GM19099 (cell line): Measurements from ENCODE around the gene ECHDC3.

Source experiments
- POLR2A ChIP-seq: IDR thresholded peaks from 3 replicates; pipeline ENCODE4 v1.6.1; 2011; ENCODE audit warnings: low read depth; ENCODE audit not compliant: insufficient read length; ENCODE audit errors: extremely low read depth

ECHDC3 gene, protein sequence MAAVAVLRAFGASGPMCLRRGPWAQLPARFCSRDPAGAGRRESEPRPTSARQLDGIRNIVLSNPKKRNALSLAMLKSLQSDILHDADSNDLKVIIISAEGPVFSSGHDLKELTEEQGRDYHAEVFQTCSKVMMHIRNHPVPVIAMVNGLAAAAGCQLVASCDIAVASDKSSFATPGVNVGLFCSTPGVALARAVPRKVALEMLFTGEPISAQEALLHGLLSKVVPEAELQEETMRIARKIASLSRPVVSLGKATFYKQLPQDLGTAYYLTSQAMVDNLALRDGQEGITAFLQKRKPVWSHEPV

DNA sequence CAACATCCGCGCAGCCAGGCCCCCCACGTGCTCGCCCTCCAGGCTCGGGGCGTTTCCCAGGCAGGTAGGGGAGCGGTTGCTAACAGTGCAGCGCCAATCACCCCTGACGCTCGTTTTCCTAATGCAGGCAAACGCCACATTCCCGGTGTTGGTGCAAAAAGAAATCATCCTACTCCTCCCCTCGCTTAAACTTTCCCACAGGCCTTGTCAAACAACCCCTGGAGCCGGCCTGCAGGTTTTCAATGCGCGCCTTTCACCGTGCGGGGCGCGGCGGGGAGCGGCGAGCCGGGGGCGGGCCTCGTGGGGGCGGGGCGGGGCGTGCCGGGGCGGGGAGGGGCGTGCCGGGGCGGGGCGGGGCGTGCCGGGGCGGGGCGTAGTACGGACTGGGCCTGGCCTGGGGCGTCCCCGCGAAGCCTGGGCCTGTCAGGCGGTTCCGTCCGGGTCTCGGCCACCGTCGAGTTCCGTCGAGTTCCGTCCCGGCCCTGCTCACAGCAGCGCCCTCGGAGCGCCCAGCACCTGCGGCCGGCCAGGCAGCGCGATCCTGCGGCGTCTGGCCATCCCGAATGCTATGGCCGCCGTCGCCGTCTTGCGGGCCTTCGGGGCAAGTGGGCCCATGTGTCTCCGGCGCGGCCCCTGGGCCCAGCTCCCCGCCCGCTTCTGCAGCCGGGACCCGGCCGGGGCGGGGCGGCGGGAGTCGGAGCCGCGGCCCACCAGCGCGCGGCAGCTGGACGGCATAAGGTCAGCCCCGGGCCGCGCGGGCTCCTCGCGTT is at the start of gene ECHDC3:
ECHDC3 (plus strand) TSS at position 374 of the 770 bp plus-strand sequence; CDS start at position 569, 195 bp downstream.
- peak; percentile 61 for TF ChIP-seq POLR2A

- TF ChIP-seq POLR2A = no peak
These were observed 48.8 kb upstream of the ECHDC3 start for GRCh38 chr10:11693376-11693775.

GRCh38 chr10:11695779-11696178 is 46.4 kb upstream of the ECHDC3 start:
- no peak for TF ChIP-seq POLR2A

DNA sequence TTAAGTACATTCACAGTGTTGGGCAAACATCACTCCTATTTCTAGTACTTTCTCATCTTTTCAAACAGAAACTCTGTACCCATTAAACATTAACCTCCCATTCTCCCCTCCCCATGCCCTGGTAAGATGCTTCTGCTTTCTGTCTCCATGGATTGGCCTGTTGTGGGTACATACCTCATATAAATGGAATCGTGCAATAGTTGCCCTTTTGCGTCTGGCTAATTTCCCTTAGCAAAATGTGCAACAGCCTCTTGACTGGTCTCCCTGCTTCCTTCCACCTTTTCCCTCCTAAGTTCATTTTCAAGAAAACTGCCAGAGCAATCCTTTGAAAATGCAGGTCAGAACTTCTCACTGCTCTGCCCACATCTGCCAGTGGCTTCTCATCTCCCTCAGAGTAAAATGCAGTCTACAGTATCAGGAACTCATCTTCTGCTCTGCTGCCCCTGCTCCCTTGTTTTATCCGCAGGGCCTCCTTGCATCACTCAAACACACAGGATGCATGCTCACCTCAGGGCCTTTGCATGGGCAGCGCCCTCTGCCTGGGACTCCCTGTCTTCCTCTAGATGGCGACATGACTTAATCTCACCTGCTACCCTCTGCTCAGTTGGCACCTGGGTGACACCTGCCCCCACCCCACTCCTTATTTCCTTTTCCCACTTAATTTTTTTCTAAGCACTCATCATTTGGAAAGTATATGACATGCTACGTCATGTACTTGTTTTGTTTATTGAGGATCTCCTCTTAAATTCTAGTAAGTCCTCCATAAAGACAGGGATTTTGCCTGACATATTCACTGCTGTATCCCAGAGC is 44.3 kb upstream of the ECHDC3 start:
- TF ChIP-seq POLR2A = no peak

DNA sequence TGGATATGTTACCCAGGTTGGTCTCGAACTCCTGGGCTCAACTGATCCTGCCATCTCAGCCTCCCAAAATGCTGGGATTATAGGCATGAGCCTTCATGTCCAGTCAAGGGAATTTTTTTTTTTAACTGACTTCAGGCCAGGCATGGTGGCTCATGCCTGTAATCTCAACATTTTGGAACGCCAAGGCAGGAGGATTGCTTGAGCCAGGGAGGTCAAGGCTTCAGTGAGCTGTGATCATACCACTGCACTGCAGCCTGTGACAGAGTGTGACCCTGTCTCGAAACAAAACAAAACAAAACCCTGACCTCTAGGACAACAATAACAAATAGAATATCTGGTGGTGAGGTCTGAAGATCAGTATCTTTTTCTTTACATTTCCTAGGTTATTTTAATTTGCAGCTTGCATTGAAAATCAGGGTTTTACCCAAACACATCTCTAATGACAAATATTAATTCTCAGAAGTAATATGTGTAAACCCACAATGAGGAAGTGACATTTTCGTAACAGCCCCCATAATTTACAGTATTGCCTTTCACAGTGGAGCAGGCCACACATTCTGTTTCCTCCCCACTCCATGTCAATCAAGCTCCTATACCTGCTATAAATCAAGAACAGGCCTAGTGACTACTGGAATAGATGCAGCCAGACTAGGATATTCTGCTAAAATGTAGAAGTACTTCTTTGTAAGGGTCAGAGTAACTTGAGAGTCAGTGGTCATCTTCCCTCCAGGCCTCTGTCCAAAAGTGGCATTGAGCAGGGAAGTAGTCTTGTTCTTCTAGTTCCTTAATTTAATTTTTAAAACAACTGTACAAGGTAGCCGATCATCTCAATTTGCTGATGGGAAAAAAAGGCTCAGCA is 43.3 kb upstream of the ECHDC3 start:
- TF ChIP-seq POLR2A = no peak

- no peak for TF ChIP-seq POLR2A
These were observed 42.6 kb upstream of the ECHDC3 start for GRCh38 chr10:11699550-11700097.

DNA sequence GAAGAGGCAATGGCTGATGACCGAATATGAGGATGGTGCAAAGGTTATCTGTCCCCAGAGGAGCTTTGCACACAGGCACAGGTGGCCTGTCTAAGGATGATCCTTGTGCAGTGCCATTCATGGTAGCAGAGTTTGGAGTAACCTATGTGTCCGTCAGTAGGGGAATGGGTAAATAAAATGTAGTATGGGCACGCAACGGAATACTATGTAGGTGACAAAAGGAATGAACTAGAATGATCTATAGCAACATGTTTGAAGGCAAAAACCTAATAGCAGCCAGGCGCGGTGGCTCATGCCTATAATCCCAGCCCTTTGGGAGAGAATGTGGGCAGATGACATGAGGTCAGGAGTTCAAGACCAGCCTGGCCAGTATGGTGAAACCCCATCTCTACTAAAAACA is 41.6 kb upstream of the ECHDC3 start:
- TF ChIP-seq POLR2A = no peak

- TF ChIP-seq POLR2A = no peak
These were observed 40.6 kb upstream of the ECHDC3 start for GRCh38 chr10:11701451-11702095.

GRCh38 chr10:11702264-11702663 is 39.9 kb upstream of the ECHDC3 start:
- TF ChIP-seq POLR2A = no peak

GRCh38 chr10:11704092-11704491 is 38.1 kb upstream of the ECHDC3 start:
- no peak for TF ChIP-seq POLR2A

DNA sequence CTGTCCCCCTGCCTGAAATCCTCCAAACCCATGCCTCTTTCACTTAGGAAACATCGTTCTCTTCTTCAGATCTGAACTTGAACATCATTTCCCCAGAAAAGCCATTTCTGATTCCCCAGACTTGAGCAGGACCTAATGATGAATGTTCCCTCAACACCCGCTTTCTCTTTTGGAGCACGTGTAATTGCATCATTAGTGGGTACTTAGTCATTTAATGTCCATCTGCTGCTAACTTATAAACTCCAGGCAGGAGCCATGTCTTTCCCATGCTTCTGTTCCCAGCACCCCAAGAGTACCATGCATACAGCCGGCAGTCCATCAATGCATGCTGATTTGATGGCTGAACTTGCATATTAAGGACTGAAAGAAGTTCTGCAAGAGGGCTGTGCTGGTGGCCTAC is 36.5 kb upstream of the ECHDC3 start:
- no peak for TF ChIP-seq POLR2A

GRCh38 chr10:11706895-11707567 is 35.2 kb upstream of the ECHDC3 start:
- no peak for TF ChIP-seq POLR2A
